HG03565 (cell line): ENCODE results near the gene C22orf15.
A peak's percentile ranks its signal among the peaks of the same experiment; 100 is the strongest.
"Not testable (repeated sequence)": the region's sequence is repeated elsewhere in the genome, so short reads cannot be mapped to it uniquely, and the experiment has no call there.

ENCODE experiments used
- ATAC-seq: cut with Tn5 transposase; IDR thresholded peaks from one replicate; pipeline ENCODE4 v1.9.1; 2021; ENCODE audit warnings: mild to moderate bottlenecking, moderate library complexity; ENCODE audit not compliant: unreplicated experiment

C22orf15 gene

DNA sequence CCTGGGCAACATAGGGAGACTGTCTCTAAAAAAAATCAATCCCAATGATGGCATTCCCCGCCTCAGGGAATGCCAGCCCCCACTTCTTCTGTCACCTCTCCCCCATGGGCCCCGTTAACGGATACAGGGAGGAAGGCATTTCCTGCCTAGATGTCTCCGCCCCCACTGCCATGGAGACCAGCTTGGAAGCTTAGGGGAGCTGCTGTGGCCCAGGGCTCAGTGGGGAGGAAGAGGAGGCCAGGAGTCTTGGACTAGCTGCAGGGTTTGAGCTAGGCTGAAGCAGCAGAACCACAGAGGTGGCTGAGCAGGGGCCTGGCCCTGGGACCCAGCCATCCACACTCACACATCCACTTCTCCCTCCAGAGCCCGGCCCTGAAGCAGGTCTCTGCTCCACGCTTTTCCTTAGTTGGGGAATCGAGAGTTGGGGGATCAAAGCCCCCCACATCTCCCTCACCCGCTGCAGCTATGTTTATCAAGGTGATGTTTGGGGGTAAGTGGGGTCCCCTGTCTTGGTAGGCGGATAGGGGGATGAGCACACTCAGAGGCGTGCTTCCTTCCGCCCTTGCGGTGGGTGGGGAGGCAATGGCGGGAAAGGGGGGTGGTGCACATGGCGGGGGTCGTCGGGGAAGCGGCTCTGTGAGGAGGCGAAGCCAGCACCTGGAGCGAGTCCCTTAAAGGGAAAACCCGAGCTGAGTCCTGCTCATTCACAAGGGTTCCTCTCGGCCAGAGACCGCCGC is at the start of gene C22orf15:
Gene C22orf15 (plus strand): TSS at position 149 of the 737 bp plus-strand sequence. CDS start 317 bp downstream, at position 466.
- ATAC-seq, result no peak

DNA sequence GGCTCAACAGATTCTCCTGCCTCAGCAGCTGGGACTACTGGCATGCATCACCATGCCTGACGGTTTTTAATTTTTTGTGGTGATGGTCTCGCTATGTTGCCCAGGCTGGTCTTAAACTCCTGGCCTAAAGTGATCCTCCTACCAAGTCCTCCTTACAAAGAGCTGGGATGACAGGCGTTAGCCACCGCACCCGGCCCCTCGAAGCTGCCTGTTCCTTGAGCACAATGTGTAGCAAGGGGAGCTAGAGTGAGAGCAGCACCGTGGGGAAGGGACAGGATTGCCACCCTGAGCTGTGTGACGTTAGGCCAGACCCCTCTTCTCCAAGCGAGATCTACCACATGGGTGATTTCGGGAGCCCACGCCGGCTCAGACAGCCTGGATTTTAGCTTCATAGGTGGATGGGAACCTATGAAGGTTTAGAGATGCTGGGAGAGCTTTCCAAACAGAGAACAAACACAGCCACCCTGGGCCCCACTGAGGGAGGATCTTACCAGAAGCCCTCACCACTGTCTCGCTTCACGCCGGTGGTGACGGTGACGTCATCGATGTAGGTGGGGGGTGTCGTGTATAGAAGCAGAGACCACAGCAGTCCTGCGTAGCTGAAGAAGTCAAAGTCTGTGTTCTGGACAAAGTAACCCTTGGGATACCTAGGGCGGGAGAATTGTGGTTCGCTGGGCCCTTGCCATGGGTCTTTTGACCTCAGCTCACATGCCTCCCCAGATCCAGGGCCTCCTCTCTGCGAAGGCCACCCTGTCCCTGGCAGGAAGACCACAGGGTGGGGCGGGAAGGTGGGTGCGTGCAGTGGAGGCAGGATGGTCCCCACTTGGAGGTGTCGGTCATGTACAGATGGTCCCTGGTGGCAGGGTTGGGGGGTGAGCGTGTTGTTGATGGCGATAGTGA is 48.8 kb upstream of the C22orf15 start:
- ATAC-seq, result no peak

DNA sequence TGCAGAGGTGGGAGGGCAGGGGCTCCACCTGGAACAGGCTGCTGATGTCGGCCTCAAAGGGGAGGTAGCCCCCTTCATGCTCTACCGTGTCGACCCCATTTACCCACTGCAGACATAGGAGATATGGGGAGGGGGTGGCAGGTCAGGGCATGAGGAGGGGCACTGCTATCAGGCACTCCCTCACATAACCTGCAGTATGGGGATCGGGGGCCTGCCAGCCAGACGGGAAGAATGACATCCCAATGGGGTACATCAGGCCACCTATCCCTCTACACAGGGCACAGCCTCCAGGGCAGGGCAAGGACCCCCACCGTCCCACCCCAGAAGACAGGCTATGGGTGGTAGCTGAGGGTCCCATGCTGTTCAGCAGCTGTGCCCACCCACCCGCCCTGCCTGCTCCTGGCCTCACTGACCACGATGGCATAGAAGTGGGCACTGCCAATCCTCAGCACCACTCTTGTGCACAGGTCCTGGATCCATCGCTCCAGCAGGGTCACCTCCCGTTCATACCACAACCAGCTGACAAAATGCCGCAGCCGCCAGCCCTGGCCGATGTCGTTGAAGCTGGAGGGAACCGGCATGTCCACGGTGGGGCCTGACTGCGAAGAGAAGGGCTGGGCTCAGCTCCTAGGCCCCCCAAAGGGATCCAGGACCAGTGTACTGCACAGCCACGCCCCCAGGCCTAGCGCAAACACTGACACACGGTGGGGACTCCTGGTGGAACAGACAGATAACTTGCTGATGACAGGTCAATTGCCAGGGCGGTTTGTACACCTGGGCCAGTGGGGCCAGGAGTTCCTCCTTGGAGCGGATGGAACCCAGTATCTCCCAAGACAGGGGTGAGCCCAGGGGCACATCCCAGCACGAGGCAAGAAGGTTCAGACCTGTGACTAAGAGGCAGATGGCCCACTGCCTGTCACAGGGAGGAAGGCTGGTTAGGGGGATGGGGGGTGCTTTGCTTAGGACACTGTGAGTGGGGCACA is 47.9 kb upstream of the C22orf15 start:
- ATAC-seq, result no peak

DNA sequence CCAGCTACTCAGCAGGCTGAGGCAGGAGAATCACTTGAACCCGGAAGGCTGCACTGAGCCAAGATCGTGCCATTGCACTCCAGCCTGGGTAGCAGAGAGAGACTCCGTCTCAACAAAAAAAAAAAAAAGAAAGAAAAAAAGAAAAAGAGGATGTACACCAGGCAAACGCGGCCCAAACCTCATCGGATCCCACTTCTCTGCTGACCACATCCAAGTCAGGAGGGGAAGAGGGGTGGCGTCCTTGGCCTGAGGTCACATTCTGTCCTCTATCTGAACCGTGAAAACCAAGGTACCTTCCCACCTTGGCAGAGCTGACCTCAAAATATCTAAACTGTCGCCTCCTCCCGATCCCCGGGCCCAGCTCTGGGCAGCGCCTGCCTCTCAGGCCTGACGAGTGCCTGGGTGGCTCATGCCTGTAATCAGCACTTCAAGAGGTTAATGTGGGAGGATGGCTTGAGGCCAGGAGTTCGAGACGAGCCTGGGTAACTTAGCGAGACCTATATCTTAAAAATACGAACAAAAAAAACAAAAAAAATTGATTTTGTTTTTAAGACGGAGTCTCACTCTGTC is 46.9 kb upstream of the C22orf15 start:
- no peak for ATAC-seq

DNA sequence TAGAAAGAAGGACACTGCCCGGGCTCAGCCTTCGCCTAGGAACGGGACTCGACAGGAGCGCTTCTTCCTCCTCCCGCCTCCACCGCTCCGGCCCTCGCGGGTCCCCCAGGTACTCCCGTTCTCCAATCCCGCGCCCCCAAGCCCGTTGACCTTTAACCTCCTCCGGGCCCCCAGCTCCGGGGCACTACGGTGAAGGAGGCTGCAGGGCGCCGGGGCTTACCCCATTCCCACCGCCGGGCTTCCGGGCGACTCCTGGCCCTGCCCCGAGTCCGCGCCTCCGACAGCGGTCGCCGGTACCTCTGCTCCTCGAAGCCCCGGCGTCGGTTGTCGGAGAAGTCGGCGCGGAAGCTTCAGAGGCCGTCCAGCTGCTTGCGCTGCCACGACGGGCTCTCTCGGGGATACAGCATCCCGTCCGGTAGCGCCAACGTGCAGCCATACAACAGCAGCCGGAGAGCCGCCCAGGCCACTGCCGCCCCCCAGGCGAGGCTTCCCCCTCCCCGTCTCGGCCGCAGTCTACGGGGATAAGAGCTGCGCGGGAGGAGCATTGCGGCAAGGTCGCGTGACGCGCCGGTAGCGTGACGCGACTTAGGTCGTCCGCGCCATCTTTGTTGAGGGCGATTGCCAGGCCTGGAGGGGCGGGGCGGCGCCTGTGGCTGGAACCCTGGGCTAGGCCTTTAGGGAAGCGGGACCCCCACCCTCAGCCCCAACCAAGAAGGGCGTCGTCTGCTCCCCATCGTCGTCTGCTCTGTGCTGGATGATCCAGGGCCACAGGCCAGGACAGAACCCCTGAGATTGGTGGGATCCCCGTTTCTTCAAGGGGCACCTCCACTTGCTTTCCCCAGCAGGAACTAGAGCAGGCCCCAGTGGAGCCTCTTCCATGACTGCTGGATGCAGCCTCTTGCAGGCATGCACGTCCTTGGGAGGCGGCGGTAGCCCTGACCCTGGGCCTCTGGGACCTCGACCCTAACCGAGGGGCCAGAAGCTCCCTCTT is 45.7 kb upstream of the C22orf15 start:
- ATAC-seq, result peak; percentile 73

GRCh38 chr22:23718371-23719165 is 44.2 kb upstream of the C22orf15 start:
- ATAC-seq, result no peak

DNA sequence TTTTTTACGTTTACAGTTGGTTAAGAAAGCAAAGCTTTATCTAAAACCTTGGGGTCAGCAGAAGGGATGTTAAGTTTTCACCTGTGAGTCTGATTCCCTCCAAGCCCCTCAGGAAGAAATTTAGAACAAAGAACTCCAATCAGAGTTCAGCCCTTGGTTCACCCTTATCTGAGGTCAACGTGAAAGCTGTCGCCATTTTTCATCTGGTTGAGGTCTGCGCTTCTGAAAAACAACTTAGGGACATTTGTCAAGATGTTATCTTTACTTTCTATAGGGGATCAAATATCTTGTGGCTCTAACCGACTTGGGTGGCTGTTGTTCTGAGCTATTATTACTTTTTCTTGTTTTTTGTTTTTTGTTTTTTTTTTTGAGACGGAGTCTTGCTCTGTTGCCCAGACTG is 41.9 kb upstream of the C22orf15 start:
- ATAC-seq, result no peak

- no peak for ATAC-seq
Measured at GRCh38 chr22:23722160-23722559, 40.6 kb upstream of the C22orf15 start.

GRCh38 chr22:23722724-23723123 is 40.1 kb upstream of the C22orf15 start:
- ATAC-seq, result no peak

DNA sequence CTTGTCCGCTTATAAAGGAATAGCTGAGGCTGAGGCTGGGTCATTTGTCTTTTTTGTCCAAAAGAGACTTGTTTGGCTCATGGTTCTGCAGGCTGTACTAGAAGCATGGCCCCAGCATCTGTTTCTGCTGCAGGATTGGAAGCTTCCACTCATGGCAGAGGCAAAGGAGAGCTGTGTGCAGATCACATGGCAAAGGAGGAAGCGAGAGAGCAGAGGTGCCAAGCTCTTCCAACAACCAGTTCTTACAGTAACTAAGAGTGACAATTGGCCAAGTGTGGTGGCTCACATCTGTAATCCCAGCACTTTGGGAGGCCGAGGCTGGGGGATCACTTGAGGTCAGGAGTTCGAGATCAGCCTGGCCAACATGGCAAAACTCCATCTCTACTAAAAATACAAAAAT is 34.7 kb upstream of the C22orf15 start:
- not testable (repeated sequence) for ATAC-seq

GRCh38 chr22:23737696-23738095 is 25.1 kb upstream of the C22orf15 start:
- ATAC-seq, result no peak

- no peak for ATAC-seq
Measured at GRCh38 chr22:23742505-23743264, 20.1 kb upstream of the C22orf15 start.

- ATAC-seq, result no peak
Measured at GRCh38 chr22:23743303-23743705, 19.5 kb upstream of the C22orf15 start.

DNA sequence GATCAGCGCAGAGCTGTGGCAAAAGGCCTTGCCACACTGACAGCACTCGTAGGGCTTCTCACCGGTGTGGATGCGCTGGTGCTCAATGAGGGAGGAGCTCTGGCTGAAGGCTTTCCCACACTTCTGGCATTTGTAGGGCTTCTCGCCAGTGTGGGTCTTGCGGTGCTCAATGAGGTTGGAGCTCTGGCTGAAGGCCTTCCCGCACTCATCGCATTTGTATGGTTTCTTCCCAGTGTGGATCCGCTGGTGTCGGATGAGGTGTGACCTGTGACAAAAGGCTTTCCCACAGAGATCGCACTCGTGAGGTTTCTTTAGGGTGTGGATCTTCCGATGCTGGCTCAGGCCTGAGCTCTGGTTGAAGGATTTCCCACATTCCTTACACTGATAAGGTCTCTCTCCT is 18.8 kb upstream of the C22orf15 start:
- ATAC-seq, result no peak

DNA sequence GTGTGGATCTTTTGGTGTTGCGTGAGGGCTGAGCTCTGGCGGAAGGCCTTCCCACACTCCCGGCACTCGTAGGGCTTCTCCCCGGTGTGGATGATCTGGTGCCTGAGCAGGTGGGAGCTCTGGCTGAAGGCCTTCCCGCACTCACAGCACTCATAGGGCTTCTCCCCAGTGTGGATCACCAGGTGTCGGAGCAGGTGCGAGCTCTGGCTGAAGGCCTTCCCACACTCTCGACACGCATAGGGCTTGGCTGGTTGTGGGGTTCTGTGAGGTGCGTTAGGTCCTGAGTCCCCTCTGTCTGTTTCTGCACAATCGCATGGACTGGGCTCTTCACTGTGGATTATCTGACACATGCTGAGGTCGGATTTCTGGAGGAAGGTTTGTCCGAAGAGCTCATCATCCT is 18.3 kb upstream of the C22orf15 start:
- no peak for ATAC-seq

DNA sequence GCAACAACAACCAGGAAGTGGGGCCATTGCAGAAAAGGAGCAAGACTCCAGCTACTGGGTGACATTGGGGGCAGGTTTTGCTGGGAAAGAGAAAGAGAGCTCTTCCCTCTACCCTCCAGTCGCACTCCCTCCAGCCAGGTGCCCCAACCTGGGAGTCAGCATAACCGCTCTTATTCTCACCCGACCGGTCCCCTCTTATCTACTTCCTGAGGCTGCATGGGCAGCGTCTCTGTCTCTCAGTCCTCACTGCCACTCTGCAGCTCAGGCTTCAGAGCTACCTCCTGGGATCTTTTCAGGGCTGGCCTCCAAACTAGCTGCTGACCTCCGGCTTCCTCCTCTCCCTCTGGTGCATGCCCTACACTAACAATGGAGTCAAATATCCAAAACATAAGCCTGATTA is 17.0 kb upstream of the C22orf15 start:
- no peak for ATAC-seq

- no peak for ATAC-seq
Measured at GRCh38 chr22:23749841-23750301, 12.9 kb upstream of the C22orf15 start.

DNA sequence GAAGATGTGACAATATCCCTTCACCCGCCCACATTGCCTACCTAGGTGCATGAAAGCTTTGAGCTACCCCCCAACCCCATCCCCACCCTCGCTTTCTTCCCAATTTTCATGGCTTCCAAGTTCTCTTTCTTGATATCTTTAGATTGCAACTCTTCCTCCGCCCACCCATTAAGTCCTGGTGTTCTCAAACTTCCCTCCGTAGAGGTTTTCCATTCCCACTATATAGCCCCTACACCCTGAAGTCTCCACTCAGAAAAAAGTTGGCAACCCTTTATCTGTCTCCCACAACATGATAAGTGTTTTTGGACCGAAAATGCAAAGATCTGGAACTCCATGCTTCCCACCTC is 12.4 kb upstream of the C22orf15 start:
- no peak for ATAC-seq
